Measurements from ENCODE around the gene ESPN. TPM values are rescaled to one million over a fixed set of nuclear protein-coding genes. Genes with fewer than 3 reads are reported as not detected.

The ESPN gene
- total RNA-seq, 4 donors from 2014 or later = 14.5 to 22.2 (median 18.6) TPM

DNA sequence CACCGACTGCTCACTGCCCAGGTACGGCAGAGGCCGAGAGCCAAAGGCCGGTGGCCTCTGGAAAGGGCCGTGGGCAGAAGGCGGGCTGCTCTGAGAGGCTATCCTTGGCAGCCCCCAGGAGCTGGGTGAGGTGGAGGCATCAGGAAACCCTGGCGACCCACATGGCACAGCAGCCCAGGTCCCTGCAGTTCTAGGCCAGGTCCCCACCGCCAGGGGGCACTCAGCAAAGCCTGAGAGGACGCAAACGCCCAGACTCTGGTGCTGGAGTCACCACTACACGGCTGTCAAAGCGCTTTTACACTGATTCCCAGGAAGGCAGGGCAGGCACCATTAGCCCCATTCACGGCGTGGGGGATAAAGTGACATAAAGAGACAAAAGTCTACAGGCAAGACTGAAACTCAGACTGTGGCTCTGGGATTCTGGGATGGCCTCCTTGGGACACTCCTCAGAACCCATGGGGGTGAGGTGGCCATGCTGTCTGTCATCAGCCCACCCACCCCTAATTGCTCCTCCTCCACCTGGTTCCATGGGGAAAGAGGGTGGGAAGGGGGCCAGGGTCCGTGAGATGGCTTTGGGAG, 61.9 kb downstream of the ESPN start:
- H3K4me3 ChIP-seq = peak overlapping the region; percentile 49 to 69 (median 65)
- 4 to 7% methylated on average over 3 to 8 of the region's 15 CpGs for WGBS, 2 donors
- H3K27me3 ChIP-seq = peaks cover 0 to 42% (median 0%) of the 10 kb centered on the region in 4 donors
- H3K9me3 ChIP-seq = no peaks in the 10 kb centered on the region
- peak in 1 of 4 donors; percentile 11 for TF ChIP-seq POLR2A (IDR thresholded peaks at IDR 0.05)
- TF ChIP-seq, protein P1, sequence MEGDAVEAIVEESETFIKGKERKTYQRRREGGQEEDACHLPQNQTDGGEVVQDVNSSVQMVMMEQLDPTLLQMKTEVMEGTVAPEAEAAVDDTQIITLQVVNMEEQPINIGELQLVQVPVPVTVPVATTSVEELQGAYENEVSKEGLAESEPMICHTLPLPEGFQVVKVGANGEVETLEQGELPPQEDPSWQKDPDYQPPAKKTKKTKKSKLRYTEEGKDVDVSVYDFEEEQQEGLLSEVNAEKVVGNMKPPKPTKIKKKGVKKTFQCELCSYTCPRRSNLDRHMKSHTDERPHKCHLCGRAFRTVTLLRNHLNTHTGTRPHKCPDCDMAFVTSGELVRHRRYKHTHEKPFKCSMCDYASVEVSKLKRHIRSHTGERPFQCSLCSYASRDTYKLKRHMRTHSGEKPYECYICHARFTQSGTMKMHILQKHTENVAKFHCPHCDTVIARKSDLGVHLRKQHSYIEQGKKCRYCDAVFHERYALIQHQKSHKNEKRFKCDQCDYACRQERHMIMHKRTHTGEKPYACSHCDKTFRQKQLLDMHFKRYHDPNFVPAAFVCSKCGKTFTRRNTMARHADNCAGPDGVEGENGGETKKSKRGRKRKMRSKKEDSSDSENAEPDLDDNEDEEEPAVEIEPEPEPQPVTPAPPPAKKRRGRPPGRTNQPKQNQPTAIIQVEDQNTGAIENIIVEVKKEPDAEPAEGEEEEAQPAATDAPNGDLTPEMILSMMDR (IDR thresholded peaks at IDR 0.05) = peak; percentile 80 to 95 (median 89)
- H3K27ac ChIP-seq = peak overlapping the region; percentile 69 to 97 (median 93)
- H3K4me1 ChIP-seq = peaks cover 30 to 87% (median 55%) of the 10 kb centered on the region in 3 donors
- H3K36me3 ChIP-seq = no peaks in the 10 kb centered on the region
- no peak for DNase-seq
- intact Hi-C loops (cut with DNase I) = no loop called here

DNA sequence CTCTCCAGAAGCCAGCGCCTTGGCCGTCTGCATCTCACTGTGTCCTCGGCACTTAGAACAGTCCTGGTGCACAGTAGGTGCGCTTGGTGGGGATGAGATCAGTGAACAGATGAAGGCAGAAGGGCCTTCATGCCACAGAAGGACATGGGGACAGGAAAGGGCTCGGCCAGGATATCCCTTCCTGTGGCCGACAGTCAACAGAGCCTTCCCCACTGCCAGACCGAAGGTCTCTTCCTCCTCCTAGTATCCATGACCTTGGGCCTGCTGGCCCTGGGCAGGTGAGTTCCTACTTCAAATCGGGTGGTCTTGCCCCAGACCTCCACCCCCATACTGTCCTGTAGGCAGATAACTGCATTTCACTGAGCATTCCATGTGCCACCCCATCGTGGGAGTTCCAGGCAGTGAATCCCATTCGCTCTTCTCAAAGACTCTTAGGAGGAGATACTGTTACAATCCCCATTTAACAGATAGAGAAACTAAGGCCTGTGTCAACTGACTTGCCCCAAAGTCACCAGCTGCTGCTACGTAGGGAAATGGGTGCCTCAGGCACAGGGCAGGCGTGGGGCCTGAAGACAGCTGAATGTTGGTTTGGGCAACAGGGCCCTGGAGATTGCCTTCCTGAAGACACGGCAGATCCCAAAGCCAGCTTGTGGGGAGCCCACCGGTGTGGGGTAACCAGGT, 63.4 kb downstream of the ESPN start:
- WGBS, 2 donors = 79 to 80% methylated on average over 9 to 10 of the region's 14 CpGs
- H3K27me3 ChIP-seq = peaks cover 0 to 42% (median 0%) of the 10 kb centered on the region in 4 donors
- peaks cover 40 to 100% (median 62%) of the 10 kb centered on the region in 3 donors for H3K4me1 ChIP-seq
- no peaks in the 10 kb centered on the region for H3K9me3 ChIP-seq
- H3K36me3 ChIP-seq = no peaks in the 10 kb centered on the region
- H3K27ac ChIP-seq = peak overlapping the region; percentile 90 to 97 (median 93)
- no peak for DNase-seq
- TF ChIP-seq, protein P1 (IDR thresholded peaks at IDR 0.05) = peak in 1 of 6 experiments; percentile 4
- TF ChIP-seq POLR2A (IDR thresholded peaks at IDR 0.05) = no peak
- intact Hi-C loops (cut with DNase I) = no loop called here
- H3K4me3 ChIP-seq = peak overlapping the region in 1 of 4 donors; percentile 79

DNA sequence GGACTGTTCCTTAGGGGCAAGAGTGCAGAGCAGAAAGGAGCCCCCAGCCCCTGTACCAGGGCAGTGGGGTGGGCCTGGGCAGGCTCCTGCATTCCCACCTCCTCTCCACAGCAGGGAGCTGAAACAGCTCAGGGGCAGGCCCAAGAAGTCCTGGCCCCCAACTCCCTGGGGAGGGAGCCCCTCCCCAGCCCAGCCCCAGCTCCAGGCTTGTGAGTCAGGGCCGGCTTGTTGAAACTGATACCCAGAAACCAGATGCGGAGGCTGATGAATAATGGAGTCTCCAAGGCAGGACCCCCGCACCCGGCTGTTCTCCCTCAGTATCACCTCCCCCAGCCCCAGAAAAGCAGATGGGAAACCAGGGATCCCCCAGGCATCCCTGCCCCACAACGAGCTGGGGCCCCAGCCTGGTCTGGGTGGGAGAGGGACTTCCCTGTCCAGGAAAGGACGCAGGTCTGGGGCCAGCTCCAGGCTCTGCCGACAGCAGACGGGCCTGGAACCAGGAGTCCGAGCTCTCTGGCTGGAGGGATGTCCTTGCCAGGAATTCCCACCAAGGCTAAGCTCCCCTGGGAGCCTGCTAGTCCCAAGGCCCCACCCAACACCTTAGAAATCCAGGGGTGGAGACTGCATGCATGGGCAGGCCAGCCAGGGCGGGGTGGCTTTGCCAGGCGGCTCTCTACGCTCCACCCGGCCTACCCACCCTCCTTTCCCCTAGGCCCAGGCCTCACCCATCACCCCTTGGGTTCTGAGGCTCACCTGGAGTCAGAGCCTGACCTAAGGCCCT, 64.2 kb downstream of the ESPN start:
- Histone ChIP-seq H3K9me3 (no peaks in the 10 kb centered on the region), H3K27ac (peak overlapping the region; percentile 90 to 97 (median 93)), H3K27me3 (peaks cover 0 to 42% (median 0%) of the 10 kb centered on the region in 4 donors), H3K36me3 (no peaks in the 10 kb centered on the region), H3K4me1 (peaks cover 40 to 99% (median 62%) of the 10 kb centered on the region in 3 donors), H3K4me3 (peak overlapping the region; percentile 71 to 80 (median 78))
- intact Hi-C loops (cut with DNase I) = no loop called here
- DNase-seq = no peak
- TF ChIP-seq POLR2A (IDR thresholded peaks at IDR 0.05) = peak in 1 of 4 donors; percentile 50
- TF ChIP-seq, protein P1 (IDR thresholded peaks at IDR 0.05) = no peak
- WGBS, 2 donors = 60 to 80% methylated on average over 1 to 2 of the region's 13 CpGs

DNA sequence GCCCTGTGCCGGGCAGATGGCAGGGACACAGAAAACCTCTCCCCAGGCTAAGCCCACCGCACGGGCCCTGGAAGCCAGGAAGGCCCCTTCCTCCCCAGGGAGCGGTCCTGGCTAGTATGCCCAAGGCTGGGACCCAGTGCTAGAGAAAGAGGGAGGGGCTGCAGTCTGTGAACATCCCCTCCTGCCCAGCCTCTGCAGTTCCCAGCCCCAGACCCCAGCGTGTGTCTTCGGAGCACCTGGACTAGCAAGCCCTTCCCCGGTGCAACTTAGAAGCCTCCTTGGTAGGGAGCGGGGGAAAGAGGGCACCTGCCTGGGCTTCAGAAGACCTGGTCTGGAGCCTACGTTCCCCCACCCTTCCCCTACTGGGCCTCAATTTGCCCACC, 64.8 kb downstream of the ESPN start:
- TF ChIP-seq, protein P1 (IDR thresholded peaks at IDR 0.05) = no peak
- no peak for TF ChIP-seq POLR2A (IDR thresholded peaks at IDR 0.05)
- WGBS, 2 donors = 49 to 60% methylated on average over 1 to 3 of the region's 9 CpGs
- Histone ChIP-seq H3K27me3 (peaks cover 0 to 38% (median 0%) of the 10 kb centered on the region in 4 donors), H3K4me1 (peaks cover 40 to 93% (median 62%) of the 10 kb centered on the region in 3 donors), H3K36me3 (no peaks in the 10 kb centered on the region), H3K4me3 (peak overlapping the region; percentile 71 to 80 (median 78)), H3K9me3 (no peaks in the 10 kb centered on the region), H3K27ac (peak overlapping the region; percentile 90 to 97 (median 93))
- no peak for DNase-seq
- intact Hi-C loops (cut with DNase I) = no loop called here

Measured in esophagus squamous epithelium (tissue), 5 donors.